HEK293 (cell line): Measurements from ENCODE around the gene ZBTB8A.

Source experiments
- BCL6B ChIP-seq: fragments of 450-650 bp; formaldehyde crosslinking; IDR thresholded peaks from 2 replicates; pipeline ENCODE4 v1.5.1; 2017; ENCODE audit warnings: missing biosample characterization, missing genetic modification characterization
- EGR2 ChIP-seq: fragments of 450-650 bp; formaldehyde crosslinking; IDR thresholded peaks from 2 replicates; pipeline ENCODE4 v1.5.1; 2016; ENCODE audit warnings: low read depth, missing biosample characterization, missing genetic modification characterization
- GFI1B ChIP-seq: fragments of 450-650 bp; formaldehyde crosslinking; IDR thresholded peaks from 2 replicates; pipeline ENCODE4 v1.5.1; 2016; ENCODE audit warnings: missing biosample characterization, missing genetic modification characterization
- IKZF3 ChIP-seq: fragments of 450-650 bp; IDR thresholded peaks from 2 replicates; pipeline ENCODE4 v1.5.0; 2018; ENCODE audit warnings: missing biosample characterization, mild to moderate bottlenecking, missing genetic modification characterization, moderate library complexity
- KLF1 ChIP-seq: fragments of 450-650 bp; formaldehyde crosslinking; IDR thresholded peaks from 2 replicates; pipeline ENCODE4 v1.5.1; 2016; ENCODE audit warnings: missing biosample characterization, missing genetic modification characterization
- PRDM10 ChIP-seq: fragments of 450-650 bp; formaldehyde crosslinking; IDR thresholded peaks from 2 replicates; pipeline ENCODE4 v1.5.1; 2016; ENCODE audit warnings: missing biosample characterization, missing genetic modification characterization
- SCRT2 ChIP-seq: fragments of 450-650 bp; formaldehyde crosslinking; IDR thresholded peaks from 2 replicates; pipeline ENCODE4 v1.5.1; 2016; ENCODE audit warnings: missing biosample characterization, missing genetic modification characterization
- TRIM28 ChIP-seq: IDR thresholded peaks from 2 replicates; pipeline ENCODE4 v1.6.1; 2011; ENCODE audit warnings: low read length, control low read depth, borderline replicate concordance
- ZBTB11 ChIP-seq: fragments of 450-650 bp; formaldehyde crosslinking; conservative IDR thresholded peaks from 2 replicates; pipeline ENCODE4 v1.5.1; 2016; ENCODE audit warnings: low read depth, missing biosample characterization, missing genetic modification characterization
- ZBTB49 ChIP-seq: fragments of 450-650 bp; formaldehyde crosslinking; IDR thresholded peaks from 2 replicates; pipeline ENCODE4 v1.5.1; 2016; ENCODE audit warnings: missing biosample characterization, missing genetic modification characterization, low read depth
- ZFHX2 ChIP-seq: fragments of 450-650 bp; formaldehyde crosslinking; conservative IDR thresholded peaks from 2 replicates; pipeline ENCODE4 v1.5.1; 2016; ENCODE audit warnings: missing biosample characterization, missing genetic modification characterization
- ZFP69B ChIP-seq: fragments of 450-650 bp; formaldehyde crosslinking; IDR thresholded peaks from 2 replicates; pipeline ENCODE4 v1.5.1; 2016; ENCODE audit warnings: missing biosample characterization, missing genetic modification characterization
- ZNF138 ChIP-seq: fragments of 450-650 bp; formaldehyde crosslinking; IDR thresholded peaks from 2 replicates; pipeline ENCODE4 v1.5.1; 2016; ENCODE audit warnings: missing biosample characterization, missing genetic modification characterization, borderline replicate concordance
- ZNF169 ChIP-seq: fragments of 450-650 bp; formaldehyde crosslinking; IDR thresholded peaks from 2 replicates; pipeline ENCODE4 v1.5.1; 2016; ENCODE audit warnings: missing biosample characterization, missing genetic modification characterization
- ZNF335 ChIP-seq: fragments of 450-650 bp; formaldehyde crosslinking; conservative IDR thresholded peaks from 2 replicates; pipeline ENCODE4 v1.5.1; 2016; ENCODE audit warnings: missing biosample characterization, missing genetic modification characterization
- ZNF350 ChIP-seq: fragments of 450-650 bp; formaldehyde crosslinking; IDR thresholded peaks from 2 replicates; pipeline ENCODE4 v1.5.0; 2017; ENCODE audit warnings: missing biosample characterization, mild to moderate bottlenecking, missing genetic modification characterization
- ZNF366 ChIP-seq: fragments of 450-650 bp; formaldehyde crosslinking; conservative IDR thresholded peaks from 2 replicates; pipeline ENCODE4 v1.5.1; 2016; ENCODE audit warnings: missing biosample characterization, missing genetic modification characterization
- ZNF394 ChIP-seq: fragments of 450-650 bp; formaldehyde crosslinking; IDR thresholded peaks from 2 replicates; pipeline ENCODE4 v1.5.1; 2016; ENCODE audit warnings: missing biosample characterization, missing genetic modification characterization, mild to moderate bottlenecking, moderate library complexity, borderline replicate concordance
- ZNF398 ChIP-seq: fragments of 450-650 bp; formaldehyde crosslinking; IDR thresholded peaks from 2 replicates; pipeline ENCODE4 v1.5.1; 2017; ENCODE audit warnings: missing biosample characterization, missing genetic modification characterization
- ZNF404 ChIP-seq: fragments of 450-650 bp; formaldehyde crosslinking; IDR thresholded peaks from 2 replicates; pipeline ENCODE4 v1.5.1; 2017; ENCODE audit warnings: missing biosample characterization, missing genetic modification characterization
- ZNF426 ChIP-seq: fragments of 450-650 bp; formaldehyde crosslinking; IDR thresholded peaks from 2 replicates; pipeline ENCODE4 v1.5.1; 2017; ENCODE audit warnings: missing biosample characterization, missing genetic modification characterization, mild to moderate bottlenecking, inconsistent platforms, moderate library complexity
- ZNF558 ChIP-seq: fragments of 450-650 bp; formaldehyde crosslinking; IDR thresholded peaks from 2 replicates; pipeline ENCODE4 v1.5.1; 2016; ENCODE audit warnings: missing biosample characterization, missing genetic modification characterization
- ZNF629 ChIP-seq: fragments of 450-650 bp; formaldehyde crosslinking; IDR thresholded peaks from 2 replicates; pipeline ENCODE4 v1.5.1; 2017; ENCODE audit warnings: missing biosample characterization, missing genetic modification characterization
- ZNF654 ChIP-seq: fragments of 450-650 bp; formaldehyde crosslinking; IDR thresholded peaks from 2 replicates; pipeline ENCODE4 v1.5.1; 2016; ENCODE audit warnings: low read depth, missing biosample characterization, missing genetic modification characterization
- ZNF843 ChIP-seq: fragments of 450-650 bp; formaldehyde crosslinking; IDR thresholded peaks from 2 replicates; pipeline ENCODE4 v1.5.1; 2016; ENCODE audit warnings: missing biosample characterization, missing genetic modification characterization
- ZXDB ChIP-seq: fragments of 450-650 bp; formaldehyde crosslinking; IDR thresholded peaks from 2 replicates; pipeline ENCODE4 v1.5.1; 2016; ENCODE audit warnings: missing biosample characterization, missing genetic modification characterization

ZBTB8A gene

GRCh38 chr1:32538887-32539583, at the start of gene ZBTB8A (continued):
- TF ChIP-seq ZNF558 (tag by site-specific recombination) (0 out of 2 replicates have a peak, but pooled peaks have one; percentile 70), GFI1B (0 out of 2 replicates have a peak, but pooled peaks have one; percentile 10), ZNF843 (no peak), ZBTB49 (tag by site-specific recombination) (no peak), ZNF404 (tag by site-specific recombination) (no peak), ZNF426 (tag by site-specific recombination) (no peak), ZNF629 (peak; percentile 43; the same call in 1 of the 2 replicates), ZNF654 (tag by site-specific recombination) (no peak), ZNF366 (tag by site-specific recombination) (peak; percentile 56; the same call in 1 of the 2 replicates), ZNF350 (no peak), ZNF394 (tag by site-specific recombination) (0 out of 2 replicates have a peak, but pooled peaks have one; percentile 41), ZNF398 (tag by site-specific recombination) (no peak), ZFHX2 (peak; percentile 91), ZBTB11 (tag by site-specific recombination) (peak; percentile 68), ZFP69B (tag by site-specific recombination) (peak; percentile 98), BCL6B (tag by site-specific recombination) (peak; percentile 61; the same call in 1 of the 2 replicates), IKZF3 (peak; percentile 34; the same call in 1 of the 2 replicates), ZNF169 (tag by site-specific recombination) (no peak), PRDM10 (tag by site-specific recombination) (peak; percentile 78), SCRT2 (tag by site-specific recombination) (no peak), ZXDB (tag by site-specific recombination) (peak; percentile 42; the same call in 1 of the 2 replicates), ZNF335 (peak; percentile 96), EGR2 (peak; percentile 73), ZNF138 (tag by site-specific recombination) (no peak), KLF1 (peak; percentile 73), TRIM28 (peak; percentile 39; the same call in 1 of the 2 replicates)
